Fibroblast of villous mesenchyme (primary cell): ENCODE results near the gene JAZF1. TPM values are rescaled to one million over a fixed set of nuclear protein-coding genes. Genes with fewer than 3 reads are reported as not detected.

Experiments used
- DNase-seq: peaks from one replicate; pipeline ENCODE4 v3.0.0-alpha.2; 2010; ENCODE audit warnings: low read depth
- H3K4me3 ChIP-seq: 2 replicates; pipeline ENCODE4 v1.5.1; 2011; ENCODE audit warnings: low read depth, mild to moderate bottlenecking, low read length
- total RNA-seq: library from RNA; depleted of rRNA; stranded (reverse); fragments of >200 nt; gene quantifications from 2 replicates; pipeline ENCODE4 v1.2.3, GENCODE V29; 2012
- TF ChIP-seq, protein P1 (sequence below): IDR thresholded peaks from 2 replicates; pipeline ENCODE4 v1.5.1; 2012; ENCODE audit warnings: low read depth, mild to moderate bottlenecking, low read length; ENCODE audit not compliant: insufficient read depth

JAZF1 gene
- total RNA-seq, 1 donor: 38.4 TPM

DNA sequence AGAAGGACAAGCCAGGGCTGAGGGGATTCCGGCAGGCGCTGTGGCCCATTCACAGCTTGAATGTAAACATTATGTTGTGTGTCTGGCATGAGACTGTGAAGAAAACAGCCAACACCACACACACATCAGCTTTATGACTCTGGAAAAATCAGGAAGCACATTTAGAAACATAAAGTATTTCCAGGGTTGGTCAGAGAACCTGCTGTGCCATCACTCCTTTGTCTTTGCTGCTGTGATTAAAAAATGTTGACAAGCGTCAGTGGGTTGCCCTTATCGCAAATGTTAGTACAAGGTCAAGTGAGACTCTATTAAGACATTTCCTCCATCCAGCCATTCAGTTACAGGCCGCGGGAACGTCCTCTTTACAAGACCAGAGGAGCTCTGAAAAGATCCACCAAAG, 345.2 kb downstream of the JAZF1 start:
- TF ChIP-seq, protein P1, sequence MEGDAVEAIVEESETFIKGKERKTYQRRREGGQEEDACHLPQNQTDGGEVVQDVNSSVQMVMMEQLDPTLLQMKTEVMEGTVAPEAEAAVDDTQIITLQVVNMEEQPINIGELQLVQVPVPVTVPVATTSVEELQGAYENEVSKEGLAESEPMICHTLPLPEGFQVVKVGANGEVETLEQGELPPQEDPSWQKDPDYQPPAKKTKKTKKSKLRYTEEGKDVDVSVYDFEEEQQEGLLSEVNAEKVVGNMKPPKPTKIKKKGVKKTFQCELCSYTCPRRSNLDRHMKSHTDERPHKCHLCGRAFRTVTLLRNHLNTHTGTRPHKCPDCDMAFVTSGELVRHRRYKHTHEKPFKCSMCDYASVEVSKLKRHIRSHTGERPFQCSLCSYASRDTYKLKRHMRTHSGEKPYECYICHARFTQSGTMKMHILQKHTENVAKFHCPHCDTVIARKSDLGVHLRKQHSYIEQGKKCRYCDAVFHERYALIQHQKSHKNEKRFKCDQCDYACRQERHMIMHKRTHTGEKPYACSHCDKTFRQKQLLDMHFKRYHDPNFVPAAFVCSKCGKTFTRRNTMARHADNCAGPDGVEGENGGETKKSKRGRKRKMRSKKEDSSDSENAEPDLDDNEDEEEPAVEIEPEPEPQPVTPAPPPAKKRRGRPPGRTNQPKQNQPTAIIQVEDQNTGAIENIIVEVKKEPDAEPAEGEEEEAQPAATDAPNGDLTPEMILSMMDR: no peak
- H3K4me3 ChIP-seq: no peak overlapping the region
- peak; percentile 39 for DNase-seq

DNA sequence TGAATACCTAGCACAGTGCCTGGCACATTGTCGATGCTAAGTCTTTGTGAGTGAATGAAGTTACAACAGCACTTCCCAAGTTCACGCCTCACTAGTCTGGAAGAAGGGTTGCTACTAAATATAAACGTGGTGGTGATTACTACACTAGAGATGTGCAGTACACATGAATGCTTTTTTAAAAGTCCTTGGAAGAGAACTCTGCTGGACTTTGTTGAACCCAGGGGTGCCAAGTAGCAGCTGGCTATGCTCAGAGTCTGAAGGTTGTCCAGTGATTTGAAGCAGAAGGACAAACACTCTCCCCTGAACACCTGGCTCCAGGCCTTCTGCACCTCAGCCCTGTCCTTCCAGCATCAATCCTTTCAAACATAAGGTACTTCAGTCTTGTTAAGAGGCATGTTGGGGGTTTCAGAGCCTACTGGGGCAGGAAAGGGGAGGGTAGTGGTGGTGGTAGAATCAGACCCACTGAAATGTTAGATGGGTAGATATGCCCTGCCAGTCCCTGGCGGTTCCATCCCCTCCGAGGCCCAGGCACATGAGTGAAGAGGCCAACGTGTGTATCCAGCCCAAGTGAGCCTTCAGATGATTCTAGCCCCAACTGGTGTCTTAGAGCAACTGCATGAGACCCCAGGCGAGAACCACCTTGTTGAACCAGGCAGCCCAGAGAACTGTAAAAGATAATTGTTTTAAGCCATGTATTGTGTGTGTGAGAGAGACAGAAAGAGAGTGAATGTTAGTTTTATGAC, 346.2 kb downstream of the JAZF1 start:
- no peak overlapping the region for H3K4me3 ChIP-seq
- TF ChIP-seq, protein P1: no peak
- DNase-seq: no peak

DNA sequence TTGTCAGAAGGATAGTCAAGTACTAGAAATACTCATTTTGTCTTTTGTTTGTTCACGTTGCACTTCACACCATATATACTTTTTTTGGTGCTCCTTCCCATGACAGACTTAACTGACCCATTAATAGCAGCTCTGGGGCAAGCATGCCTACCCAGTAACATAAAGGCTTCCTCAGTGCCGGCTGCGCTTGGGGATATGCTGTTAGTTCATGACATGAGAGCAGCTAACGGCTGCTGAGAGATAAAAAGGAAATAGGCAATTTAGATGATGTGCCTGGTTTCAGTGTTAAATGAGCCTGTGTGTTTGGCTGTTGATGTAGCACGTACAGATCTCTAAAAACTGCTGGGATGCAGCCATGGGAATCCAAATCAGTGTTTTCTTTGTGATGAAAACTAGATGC, 354.2 kb downstream of the JAZF1 start:
- H3K4me3 ChIP-seq: no peak overlapping the region
- no peak for DNase-seq
- TF ChIP-seq, protein P1: no peak

DNA sequence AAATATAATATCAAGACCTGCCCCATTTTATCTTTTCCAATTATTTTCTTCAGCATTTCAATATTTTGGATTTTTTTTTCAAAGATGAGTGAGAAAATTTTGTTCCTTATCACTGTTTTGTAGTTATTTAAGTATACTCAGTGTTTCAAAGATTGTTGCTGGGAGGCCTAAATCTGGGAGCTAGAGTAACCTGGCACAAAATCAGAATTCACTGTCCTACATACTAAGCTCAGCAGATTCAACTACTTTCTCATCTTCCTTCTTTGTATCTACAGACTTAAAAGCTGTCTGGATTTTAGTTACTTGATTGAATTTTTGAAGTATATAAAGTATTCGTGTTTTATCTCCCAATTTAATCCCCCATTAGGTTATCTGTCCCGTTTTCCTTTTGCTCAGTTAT, 354.7 kb downstream of the JAZF1 start:
- no peak overlapping the region for H3K4me3 ChIP-seq
- TF ChIP-seq, protein P1: no peak
- DNase-seq: no peak

DNA sequence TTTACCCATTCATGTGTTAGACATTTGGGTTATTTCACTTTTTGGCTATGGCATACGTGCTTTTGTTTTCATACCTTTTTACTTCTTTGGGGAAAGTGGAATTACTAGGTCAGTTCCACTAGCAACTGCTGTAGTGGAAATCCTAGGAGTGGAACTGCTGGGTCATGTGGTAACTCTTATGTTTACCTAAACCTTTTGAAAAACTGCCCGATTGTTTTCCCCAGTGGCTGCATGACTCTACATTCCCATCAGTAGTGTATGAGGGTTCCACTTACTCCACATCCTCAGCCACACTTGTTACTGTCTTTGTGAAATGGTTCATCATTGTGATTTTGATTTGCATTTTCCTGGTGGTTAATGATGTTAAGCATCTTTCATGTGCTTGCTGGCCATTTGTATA, 358.4 kb downstream of the JAZF1 start:
- H3K4me3 ChIP-seq: no peak overlapping the region
- DNase-seq: no peak
- TF ChIP-seq, protein P1: no peak

DNA sequence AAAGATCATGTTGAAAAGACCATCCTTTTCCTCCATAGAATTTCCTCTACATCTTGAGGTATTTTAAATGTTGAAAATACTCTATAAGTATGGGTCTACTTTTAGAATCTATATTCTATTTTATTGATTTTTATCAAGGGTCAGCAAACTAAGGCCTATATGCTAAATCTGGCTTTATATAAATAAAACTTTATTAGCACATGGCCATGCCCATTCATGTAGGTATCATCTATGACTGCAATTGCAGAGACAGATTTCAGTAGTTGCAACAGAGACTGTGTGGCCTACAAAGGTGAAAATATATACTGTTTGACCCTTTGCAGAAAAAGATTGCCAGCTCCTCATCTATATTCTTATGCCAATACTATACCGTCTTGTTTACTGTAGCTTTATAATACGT, 367.9 kb downstream of the JAZF1 start:
- H3K4me3 ChIP-seq: no peak overlapping the region
- no peak for DNase-seq
- TF ChIP-seq, protein P1: no peak

DNA sequence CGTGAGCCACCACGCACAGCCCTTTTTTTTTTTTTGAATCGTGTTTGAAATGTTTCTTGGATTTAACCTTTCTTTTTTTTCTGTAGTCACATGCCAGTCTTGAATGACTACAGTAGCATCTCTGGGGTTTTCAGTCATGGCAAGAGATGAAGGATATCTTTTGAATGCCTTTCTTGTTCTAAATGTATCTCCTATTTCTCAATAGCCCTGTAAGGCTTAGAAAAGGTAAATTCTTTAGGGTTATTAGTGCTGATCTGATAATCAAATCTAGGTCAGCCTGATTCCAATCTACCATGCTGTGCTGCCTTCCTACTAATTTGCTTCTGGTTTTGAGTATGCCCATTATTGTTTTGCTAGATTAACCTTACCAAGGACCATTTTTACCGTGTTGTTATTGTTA, 370.4 kb downstream of the JAZF1 start:
- H3K4me3 ChIP-seq: no peak overlapping the region
- DNase-seq: no peak
- TF ChIP-seq, protein P1: no peak
